Progenitor cell of endocrine pancreas (in vitro differentiated cells): ENCODE data around the gene ACOT12. TPM values are rescaled to one million over a fixed set of nuclear protein-coding genes. Genes with fewer than 3 reads are reported as not detected.
A peak's percentile ranks its signal among the peaks of the same experiment; 100 is the strongest.

Source experiments
- DNase-seq: peaks from one replicate; pipeline ENCODE4 v3.0.0; 2021; ENCODE audit warnings: low spot score; ENCODE audit not compliant: unreplicated experiment
- H3K27ac Mint-ChIP-seq: 2 replicates; pipeline ENCODE4 v1.8.0; 2021; ENCODE audit warnings: mild to moderate bottlenecking, moderate library complexity, mixed read lengths
- H3K27me3 Mint-ChIP-seq: 2 replicates; pipeline ENCODE4 v1.8.0; 2021; ENCODE audit warnings: mixed read lengths
- H3K36me3 Mint-ChIP-seq: 2 replicates; pipeline ENCODE4 v1.8.0; 2022; ENCODE audit warnings: mixed read lengths; ENCODE audit not compliant: insufficient read depth
- H3K4me1 Mint-ChIP-seq: 2 replicates; pipeline ENCODE4 v1.8.0; 2021; ENCODE audit warnings: low read depth, mixed read lengths
- H3K4me3 Mint-ChIP-seq: 2 replicates; pipeline ENCODE4 v1.8.0; 2021; ENCODE audit warnings: low read depth, mild to moderate bottlenecking, moderate library complexity, mixed read lengths
- H3K9me3 Mint-ChIP-seq: 2 replicates; pipeline ENCODE4 v1.8.0; 2021; ENCODE audit warnings: low read depth, mixed read lengths
- total RNA-seq: library from RNA; stranded (reverse); gene quantifications from 2 replicates; pipeline ENCODE4 v1.2.1, GENCODE V29; 2021
- TF ChIP-seq, protein P1 (sequence below): fragments of 200-600 bp; sonication (generic); IDR thresholded peaks from one replicate; pipeline ENCODE4 v1.5.0; 2021; ENCODE audit warnings: antibody characterized with exemption, mild to moderate bottlenecking; ENCODE audit not compliant: unreplicated experiment

The ACOT12 gene
- total RNA-seq, 1 donor from 2014 or later: not detected

DNA sequence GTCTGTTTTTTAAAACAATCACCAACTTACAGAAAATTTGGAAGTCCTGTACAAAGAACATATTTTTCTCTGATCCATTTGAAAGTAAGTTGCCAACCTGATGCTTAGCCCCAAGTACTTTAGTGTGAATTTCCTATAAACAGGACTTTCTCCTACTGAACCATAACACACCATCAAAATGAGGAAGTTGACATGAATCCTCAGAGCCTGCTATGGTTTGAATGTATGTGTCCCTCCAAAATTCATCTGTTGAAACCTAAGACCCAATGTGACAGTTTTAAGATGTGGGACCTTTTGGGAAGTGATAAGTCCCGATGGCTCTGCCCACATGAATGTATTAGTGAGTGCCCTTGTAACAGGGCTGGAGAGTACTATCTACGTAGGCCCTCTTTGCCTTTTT lies 6.4 kb upstream of the ACOT12 start:
- TF ChIP-seq, protein P1, sequence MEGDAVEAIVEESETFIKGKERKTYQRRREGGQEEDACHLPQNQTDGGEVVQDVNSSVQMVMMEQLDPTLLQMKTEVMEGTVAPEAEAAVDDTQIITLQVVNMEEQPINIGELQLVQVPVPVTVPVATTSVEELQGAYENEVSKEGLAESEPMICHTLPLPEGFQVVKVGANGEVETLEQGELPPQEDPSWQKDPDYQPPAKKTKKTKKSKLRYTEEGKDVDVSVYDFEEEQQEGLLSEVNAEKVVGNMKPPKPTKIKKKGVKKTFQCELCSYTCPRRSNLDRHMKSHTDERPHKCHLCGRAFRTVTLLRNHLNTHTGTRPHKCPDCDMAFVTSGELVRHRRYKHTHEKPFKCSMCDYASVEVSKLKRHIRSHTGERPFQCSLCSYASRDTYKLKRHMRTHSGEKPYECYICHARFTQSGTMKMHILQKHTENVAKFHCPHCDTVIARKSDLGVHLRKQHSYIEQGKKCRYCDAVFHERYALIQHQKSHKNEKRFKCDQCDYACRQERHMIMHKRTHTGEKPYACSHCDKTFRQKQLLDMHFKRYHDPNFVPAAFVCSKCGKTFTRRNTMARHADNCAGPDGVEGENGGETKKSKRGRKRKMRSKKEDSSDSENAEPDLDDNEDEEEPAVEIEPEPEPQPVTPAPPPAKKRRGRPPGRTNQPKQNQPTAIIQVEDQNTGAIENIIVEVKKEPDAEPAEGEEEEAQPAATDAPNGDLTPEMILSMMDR: no peak
- Mint-ChIP-seq H3K9me3 (peaks cover under 1% of the 10 kb centered on the region), H3K27me3 (peaks cover 14% of the 10 kb centered on the region), H3K4me3 (no peak overlapping the region), H3K27ac (no peak overlapping the region), H3K4me1 (no peaks in the 10 kb centered on the region), H3K36me3 (no peaks in the 10 kb centered on the region)
- no peak for DNase-seq

- Mint-ChIP-seq H3K9me3 (peaks cover 4% of the 10 kb centered on the region), H3K36me3 (no peaks in the 10 kb centered on the region), H3K4me1 (no peaks in the 10 kb centered on the region), H3K4me3 (no peak overlapping the region), H3K27me3 (peaks cover 25% of the 10 kb centered on the region), H3K27ac (no peak overlapping the region)
- DNase-seq: no peak
- TF ChIP-seq, protein P1: no peak
Measured at GRCh38 chr5:81398741-81399140, 4.8 kb upstream of the ACOT12 start.

DNA sequence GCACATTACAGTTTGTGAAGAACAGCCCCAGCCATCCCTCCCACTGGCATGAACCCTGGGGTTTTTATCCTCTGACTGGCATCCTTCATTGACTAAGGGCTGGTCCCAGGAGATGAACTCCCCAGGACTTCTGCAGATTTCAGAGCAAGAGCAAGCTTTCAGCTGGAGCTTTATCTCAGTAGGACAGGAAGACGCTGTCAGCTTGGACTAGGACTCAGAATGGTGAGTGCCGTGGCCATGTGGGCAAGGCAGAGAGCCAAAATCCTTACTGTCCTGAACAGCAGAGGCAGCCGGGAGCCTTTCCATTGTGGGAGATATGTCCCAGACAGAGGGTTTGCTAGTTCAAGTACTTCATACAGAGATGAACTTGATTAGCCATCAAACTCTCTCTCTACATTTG lies 3.2 kb upstream of the ACOT12 start:
- no peak overlapping the region for H3K4me3 Mint-ChIP-seq
- H3K36me3 Mint-ChIP-seq: no peaks in the 10 kb centered on the region
- H3K4me1 Mint-ChIP-seq: no peaks in the 10 kb centered on the region
- TF ChIP-seq, protein P1: no peak
- peaks cover 37% of the 10 kb centered on the region for H3K27me3 Mint-ChIP-seq
- H3K27ac Mint-ChIP-seq: no peak overlapping the region
- no peak for DNase-seq
- H3K9me3 Mint-ChIP-seq: peaks cover 4% of the 10 kb centered on the region

- Mint-ChIP-seq H3K4me1 (no peaks in the 10 kb centered on the region), H3K4me3 (no peak overlapping the region), H3K9me3 (peaks cover 4% of the 10 kb centered on the region), H3K36me3 (no peaks in the 10 kb centered on the region), H3K27me3 (peaks cover 49% of the 10 kb centered on the region), H3K27ac (no peak overlapping the region)
- TF ChIP-seq, protein P1: no peak
- no peak for DNase-seq
Measured at GRCh38 chr5:81395262-81395661, 1.3 kb upstream of the ACOT12 start.

- TF ChIP-seq, protein P1: no peak
- H3K27ac Mint-ChIP-seq: no peak overlapping the region
- no peaks in the 10 kb centered on the region for H3K4me1 Mint-ChIP-seq
- H3K27me3 Mint-ChIP-seq: peaks cover 49% of the 10 kb centered on the region
- no peak for DNase-seq
- peak overlapping the region; percentile 54 for H3K4me3 Mint-ChIP-seq
- H3K9me3 Mint-ChIP-seq: peaks cover 4% of the 10 kb centered on the region
- no peaks in the 10 kb centered on the region for H3K36me3 Mint-ChIP-seq
Measured at GRCh38 chr5:81393430-81393782, 528 bp downstream of the ACOT12 start.
